HepG2 (cell line): ENCODE measurements around the gene EPB41L1. TPM values are rescaled to one million over a fixed set of nuclear protein-coding genes. Genes with fewer than 3 reads are reported as not detected.

Source experiments
- AKAP8 ChIP-seq: sonication (generic); formaldehyde crosslinking; IDR thresholded peaks from 2 replicates; pipeline ENCODE4 v1.5.1; 2020; ENCODE audit warnings: mild to moderate bottlenecking, missing genetic modification reagents
- DNMT3B ChIP-seq: conservative IDR thresholded peaks from 2 replicates; pipeline ENCODE4 v1.6.1; 2016; ENCODE audit warnings: missing biosample characterization, control low read depth
- EHMT2 ChIP-seq: fragments of 200-600 bp; sonication (generic); IDR thresholded peaks from 2 replicates; pipeline ENCODE4 v1.7.0; 2017; ENCODE audit warnings: antibody characterized with exemption, low read depth, low read length, borderline replicate concordance
- KLF11 ChIP-seq: IDR thresholded peaks from 2 replicates; pipeline ENCODE4 v1.6.1; 2016; ENCODE audit warnings: missing compliant biosample characterization
- KLF12 ChIP-seq: sonication (generic); formaldehyde crosslinking; IDR thresholded peaks from 2 replicates; pipeline ENCODE4 v1.4.0; 2020; ENCODE audit warnings: missing genetic modification reagents, borderline replicate concordance
- MBNL3 ChIP-seq: fragments of 250-450 bp; sonication (Bioruptor Pico); conservative IDR thresholded peaks from 2 replicates; pipeline ENCODE4 v1.8.0; 2022; ENCODE audit warnings: mild to moderate bottlenecking, inconsistent platforms
- NCOA5 ChIP-seq: sonication (generic); formaldehyde crosslinking; IDR thresholded peaks from 2 replicates; pipeline ENCODE4 v1.4.0; 2020; ENCODE audit warnings: missing genetic modification reagents
- PHF20 ChIP-seq: sonication (generic); formaldehyde crosslinking; IDR thresholded peaks from 2 replicates; pipeline ENCODE4 v1.5.0; 2020; ENCODE audit warnings: mild to moderate bottlenecking, missing genetic modification reagents
- RAD21 ChIP-seq: fragments of 450-650 bp; formaldehyde crosslinking; IDR thresholded peaks from 2 replicates; pipeline ENCODE4 v1.5.0; 2020; ENCODE audit warnings: mild to moderate bottlenecking
- RFXAP ChIP-seq: sonication (generic); formaldehyde crosslinking; IDR thresholded peaks from 2 replicates; pipeline ENCODE4 v1.4.0; 2020; ENCODE audit warnings: missing genetic modification reagents, borderline replicate concordance
- ZNF232 ChIP-seq: sonication (generic); formaldehyde crosslinking; IDR thresholded peaks from 2 replicates; pipeline ENCODE4 v1.4.0; 2020; ENCODE audit warnings: missing genetic modification reagents, borderline replicate concordance
- ZSCAN31 ChIP-seq: sonication (generic); formaldehyde crosslinking; IDR thresholded peaks from 2 replicates; pipeline ENCODE4 v1.5.0; 2020; ENCODE audit warnings: low read depth, mild to moderate bottlenecking, missing genetic modification reagents
- polyA plus RNA-seq, 8 experiments: library from polyadenylated mRNA; depleted of rRNA in 3 of 8; stranded (reverse) in 7 of 8; unstranded in 1 of 8; fragments of >200 nt; fragmentation: Illumina TruSeq in 4 of 8; extraction: Trizol in 4 of 8; gene quantifications; 2 replicates each; pipeline versions ENCODE4 v1.2.1 to v1.2.3, GENCODE V29; 2011 to 2016; ENCODE audit warnings: low read depth in 4 of 8, missing spikeins in 1 of 8, mixed read lengths in 1 of 8; ENCODE audit not compliant: insufficient read depth in 1 of 8
- total RNA-seq, 5 experiments: library from RNA; depleted of rRNA; stranded (reverse); fragments of >200 nt; fragmentation: Illumina TruSeq; extraction: Trizol; gene quantifications; 2 replicates each; pipeline ENCODE4 v1.2.3, GENCODE V29; 2016; ENCODE audit warnings: low read depth in 1 of 5
- TF ChIP-seq, protein P1 (sequence below), 2 experiments: sonication (generic) in 1 of 2; formaldehyde crosslinking in 1 of 2; IDR thresholded peaks; 2 replicates each; pipeline versions ENCODE4 v1.4.0 to v1.6.1; 2016 to 2020; ENCODE audit warnings: borderline replicate concordance in 1 of 2, low read depth in 1 of 2, mild to moderate bottlenecking in 1 of 2, missing genetic modification reagents in 1 of 2
- TF ChIP-seq, protein P2 (sequence below): sonication (generic); formaldehyde crosslinking; IDR thresholded peaks from 2 replicates; pipeline ENCODE4 v1.4.0; 2020; ENCODE audit warnings: missing genetic modification reagents, mild to moderate bottlenecking, borderline replicate concordance
- TF ChIP-seq, protein P3 (sequence below): sonication (generic); formaldehyde crosslinking; IDR thresholded peaks from 2 replicates; pipeline ENCODE4 v1.5.1; 2020; ENCODE audit warnings: missing genetic modification reagents, mild to moderate bottlenecking, borderline replicate concordance
- TF ChIP-seq, protein P4 (sequence below): sonication (generic); formaldehyde crosslinking; IDR thresholded peaks from 2 replicates; pipeline ENCODE4 v1.4.0; 2020; ENCODE audit warnings: missing genetic modification reagents

EPB41L1 gene
- total and polyA plus RNA-seq, 2 of the 13 experiments (the other 11 are each of a cell fraction or from before 2014, with no cell fraction given) = 16.7 to 39.0 TPM

DNA sequence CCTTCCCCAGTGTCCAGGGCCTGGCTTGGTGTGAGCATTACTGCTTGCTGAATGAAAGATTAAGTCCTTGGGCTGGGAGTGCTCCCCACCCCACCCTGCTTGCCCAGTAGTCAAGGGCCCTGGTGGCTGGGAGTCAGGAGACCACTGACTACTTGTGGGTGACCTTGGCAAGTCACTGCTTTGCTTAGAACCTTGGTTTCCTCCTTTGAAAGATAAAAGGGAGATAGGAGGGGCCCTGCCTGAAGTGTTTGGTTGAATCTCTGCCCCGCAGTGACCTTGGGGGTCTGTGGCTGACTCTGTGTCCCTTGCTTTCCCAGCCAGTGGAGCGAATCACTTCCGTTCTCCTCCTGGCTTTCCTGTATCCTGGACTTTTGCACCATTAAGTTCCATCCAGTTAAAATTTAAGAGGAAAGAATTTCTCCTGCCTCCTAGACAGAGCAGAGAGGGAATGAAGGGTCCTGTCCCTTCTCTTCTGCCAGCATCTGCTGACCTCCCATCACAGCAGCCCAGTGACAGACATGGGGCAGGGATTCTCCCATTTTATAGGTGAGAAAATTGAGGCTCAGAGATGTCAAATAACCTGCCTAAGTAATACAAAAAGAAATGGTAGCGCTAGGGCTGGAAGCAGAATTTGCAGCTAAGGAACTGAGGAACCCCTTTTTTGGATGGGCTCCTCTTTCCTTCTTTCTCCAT lies 3.5 kb upstream of the EPB41L1 start (continued):
- TF ChIP-seq KLF12 (CRISPR knock-in tag) (0 out of 2 replicates have a peak, but pooled peaks have one; percentile 37), NCOA5 (CRISPR knock-in tag) (no peak), RAD21 (no peak), RFXAP (CRISPR knock-in tag) (peak; percentile 67; the same call in 1 of the 2 replicates), MBNL3 (CRISPR knock-in tag) (no peak), PHF20 (CRISPR knock-in tag) (no peak), ZSCAN31 (CRISPR knock-in tag) (no peak), DNMT3B (CRISPR knock-in tag) (no peak), ZNF232 (CRISPR knock-in tag) (0 out of 2 replicates have a peak, but pooled peaks have one; percentile 22), EHMT2 (no peak), AKAP8 (CRISPR knock-in tag) (no peak), KLF11 (no peak)
- TF ChIP-seq, protein P1, sequence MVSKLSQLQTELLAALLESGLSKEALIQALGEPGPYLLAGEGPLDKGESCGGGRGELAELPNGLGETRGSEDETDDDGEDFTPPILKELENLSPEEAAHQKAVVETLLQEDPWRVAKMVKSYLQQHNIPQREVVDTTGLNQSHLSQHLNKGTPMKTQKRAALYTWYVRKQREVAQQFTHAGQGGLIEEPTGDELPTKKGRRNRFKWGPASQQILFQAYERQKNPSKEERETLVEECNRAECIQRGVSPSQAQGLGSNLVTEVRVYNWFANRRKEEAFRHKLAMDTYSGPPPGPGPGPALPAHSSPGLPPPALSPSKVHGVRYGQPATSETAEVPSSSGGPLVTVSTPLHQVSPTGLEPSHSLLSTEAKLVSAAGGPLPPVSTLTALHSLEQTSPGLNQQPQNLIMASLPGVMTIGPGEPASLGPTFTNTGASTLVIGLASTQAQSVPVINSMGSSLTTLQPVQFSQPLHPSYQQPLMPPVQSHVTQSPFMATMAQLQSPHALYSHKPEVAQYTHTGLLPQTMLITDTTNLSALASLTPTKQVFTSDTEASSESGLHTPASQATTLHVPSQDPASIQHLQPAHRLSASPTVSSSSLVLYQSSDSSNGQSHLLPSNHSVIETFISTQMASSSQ (IDR thresholded peaks at IDR 0.05; ENCODE audit: low read depth) = peak; percentile 68
- TF ChIP-seq, protein P1 (CRISPR knock-in tag; IDR thresholded peaks at IDR 0.05; ENCODE audit: borderline replicate concordance) = peak; percentile 80; the same call in 1 of the 2 replicates
- TF ChIP-seq, protein P2, sequence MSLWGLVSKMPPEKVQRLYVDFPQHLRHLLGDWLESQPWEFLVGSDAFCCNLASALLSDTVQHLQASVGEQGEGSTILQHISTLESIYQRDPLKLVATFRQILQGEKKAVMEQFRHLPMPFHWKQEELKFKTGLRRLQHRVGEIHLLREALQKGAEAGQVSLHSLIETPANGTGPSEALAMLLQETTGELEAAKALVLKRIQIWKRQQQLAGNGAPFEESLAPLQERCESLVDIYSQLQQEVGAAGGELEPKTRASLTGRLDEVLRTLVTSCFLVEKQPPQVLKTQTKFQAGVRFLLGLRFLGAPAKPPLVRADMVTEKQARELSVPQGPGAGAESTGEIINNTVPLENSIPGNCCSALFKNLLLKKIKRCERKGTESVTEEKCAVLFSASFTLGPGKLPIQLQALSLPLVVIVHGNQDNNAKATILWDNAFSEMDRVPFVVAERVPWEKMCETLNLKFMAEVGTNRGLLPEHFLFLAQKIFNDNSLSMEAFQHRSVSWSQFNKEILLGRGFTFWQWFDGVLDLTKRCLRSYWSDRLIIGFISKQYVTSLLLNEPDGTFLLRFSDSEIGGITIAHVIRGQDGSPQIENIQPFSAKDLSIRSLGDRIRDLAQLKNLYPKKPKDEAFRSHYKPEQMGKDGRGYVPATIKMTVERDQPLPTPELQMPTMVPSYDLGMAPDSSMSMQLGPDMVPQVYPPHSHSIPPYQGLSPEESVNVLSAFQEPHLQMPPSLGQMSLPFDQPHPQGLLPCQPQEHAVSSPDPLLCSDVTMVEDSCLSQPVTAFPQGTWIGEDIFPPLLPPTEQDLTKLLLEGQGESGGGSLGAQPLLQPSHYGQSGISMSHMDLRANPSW = no peak
- TF ChIP-seq, protein P3, sequence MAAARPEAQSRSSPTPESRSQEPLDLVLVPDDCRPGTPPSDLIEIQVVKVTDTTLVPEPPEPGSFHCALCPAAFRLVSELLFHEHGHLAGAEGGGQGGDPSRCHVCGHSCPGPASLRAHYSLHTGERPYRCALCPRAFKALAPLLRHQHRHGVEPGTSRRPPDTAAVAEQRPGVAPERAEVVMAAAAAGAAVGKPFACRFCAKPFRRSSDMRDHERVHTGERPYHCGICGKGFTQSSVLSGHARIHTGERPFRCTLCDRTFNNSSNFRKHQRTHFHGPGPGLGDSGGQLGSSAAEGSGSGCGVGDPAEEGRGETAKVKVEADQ (CRISPR knock-in tag) = no peak
- TF ChIP-seq, protein P4, sequence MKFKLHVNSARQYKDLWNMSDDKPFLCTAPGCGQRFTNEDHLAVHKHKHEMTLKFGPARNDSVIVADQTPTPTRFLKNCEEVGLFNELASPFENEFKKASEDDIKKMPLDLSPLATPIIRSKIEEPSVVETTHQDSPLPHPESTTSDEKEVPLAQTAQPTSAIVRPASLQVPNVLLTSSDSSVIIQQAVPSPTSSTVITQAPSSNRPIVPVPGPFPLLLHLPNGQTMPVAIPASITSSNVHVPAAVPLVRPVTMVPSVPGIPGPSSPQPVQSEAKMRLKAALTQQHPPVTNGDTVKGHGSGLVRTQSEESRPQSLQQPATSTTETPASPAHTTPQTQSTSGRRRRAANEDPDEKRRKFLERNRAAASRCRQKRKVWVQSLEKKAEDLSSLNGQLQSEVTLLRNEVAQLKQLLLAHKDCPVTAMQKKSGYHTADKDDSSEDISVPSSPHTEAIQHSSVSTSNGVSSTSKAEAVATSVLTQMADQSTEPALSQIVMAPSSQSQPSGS (CRISPR knock-in tag) = 0 out of 2 replicates have a peak, but pooled peaks have one; percentile 35
